Stimulated activated CD8-positive, alpha-beta memory T cell treated with anti-CD3 and anti-CD28 coated beads, Interleukin-12 subunit alpha, Interleukin-12 subunit beta, amount 100 ng/mL, for 24 hours (primary cell): ENCODE results near the gene SEPHS1.
"Not testable (repeated sequence)": the region's sequence is repeated elsewhere in the genome, so short reads cannot be mapped to it uniquely, and the experiment has no call there.

Source experiments
- DNase-seq: peaks from one replicate; pipeline ENCODE4 v3.0.0-alpha.2; 2020; ENCODE audit errors: extremely low read depth

Gene SEPHS1

GRCh38 chr10:13348216-13349017 lies at the start of gene SEPHS1:
SEPHS1 (minus strand) TSS chr10:13348293; CDS start chr10:13344950, 3,343 bp downstream.
- peak; percentile 68 for DNase-seq

GRCh38 chr10:13397052-13397451 lies 49.0 kb upstream of the SEPHS1 start:
- no peak for DNase-seq

GRCh38 chr10:13396369-13396768 lies 48.3 kb upstream of the SEPHS1 start:
- DNase-seq, result no peak

- no peak for DNase-seq
These were observed 47.4 kb upstream of the SEPHS1 start for GRCh38 chr10:13395540-13395939.

- DNase-seq, result no peak
These were observed 45.5 kb upstream of the SEPHS1 start for GRCh38 chr10:13393640-13394039.

- no peak for DNase-seq
These were observed 44.6 kb upstream of the SEPHS1 start for GRCh38 chr10:13392701-13393100.

GRCh38 chr10:13390604-13391522 lies 42.8 kb upstream of the SEPHS1 start:
- DNase-seq, result no peak

GRCh38 chr10:13388478-13389230 lies 40.6 kb upstream of the SEPHS1 start:
- DNase-seq, result no peak

GRCh38 chr10:13386021-13386420 lies 37.9 kb upstream of the SEPHS1 start:
- DNase-seq, result no peak

GRCh38 chr10:13383399-13383761 lies 35.3 kb upstream of the SEPHS1 start:
- DNase-seq, result no peak

GRCh38 chr10:13382703-13383398 lies 34.8 kb upstream of the SEPHS1 start:
- no peak for DNase-seq

- DNase-seq, result not testable (repeated sequence)
These were observed 31.0 kb upstream of the SEPHS1 start for GRCh38 chr10:13379061-13379460.

GRCh38 chr10:13376746-13377145 lies 28.7 kb upstream of the SEPHS1 start:
- no peak for DNase-seq

- DNase-seq, result no peak
These were observed 28.2 kb upstream of the SEPHS1 start for GRCh38 chr10:13376297-13376696.

GRCh38 chr10:13375791-13376190 lies 27.7 kb upstream of the SEPHS1 start:
- DNase-seq, result no peak

GRCh38 chr10:13373644-13374043 lies 25.6 kb upstream of the SEPHS1 start:
- DNase-seq, result no peak

- no peak for DNase-seq
These were observed 24.4 kb upstream of the SEPHS1 start for GRCh38 chr10:13372524-13372923.

- no peak for DNase-seq
These were observed 23.9 kb upstream of the SEPHS1 start for GRCh38 chr10:13371897-13372470.

GRCh38 chr10:13366891-13367290 lies 18.8 kb upstream of the SEPHS1 start:
- DNase-seq, result no peak

GRCh38 chr10:13365831-13366230 lies 17.7 kb upstream of the SEPHS1 start:
- DNase-seq, result no peak

GRCh38 chr10:13365243-13365642 lies 17.1 kb upstream of the SEPHS1 start:
- no peak for DNase-seq
